ENCODE data around the gene RFC4.

RFC4 gene

DNA sequence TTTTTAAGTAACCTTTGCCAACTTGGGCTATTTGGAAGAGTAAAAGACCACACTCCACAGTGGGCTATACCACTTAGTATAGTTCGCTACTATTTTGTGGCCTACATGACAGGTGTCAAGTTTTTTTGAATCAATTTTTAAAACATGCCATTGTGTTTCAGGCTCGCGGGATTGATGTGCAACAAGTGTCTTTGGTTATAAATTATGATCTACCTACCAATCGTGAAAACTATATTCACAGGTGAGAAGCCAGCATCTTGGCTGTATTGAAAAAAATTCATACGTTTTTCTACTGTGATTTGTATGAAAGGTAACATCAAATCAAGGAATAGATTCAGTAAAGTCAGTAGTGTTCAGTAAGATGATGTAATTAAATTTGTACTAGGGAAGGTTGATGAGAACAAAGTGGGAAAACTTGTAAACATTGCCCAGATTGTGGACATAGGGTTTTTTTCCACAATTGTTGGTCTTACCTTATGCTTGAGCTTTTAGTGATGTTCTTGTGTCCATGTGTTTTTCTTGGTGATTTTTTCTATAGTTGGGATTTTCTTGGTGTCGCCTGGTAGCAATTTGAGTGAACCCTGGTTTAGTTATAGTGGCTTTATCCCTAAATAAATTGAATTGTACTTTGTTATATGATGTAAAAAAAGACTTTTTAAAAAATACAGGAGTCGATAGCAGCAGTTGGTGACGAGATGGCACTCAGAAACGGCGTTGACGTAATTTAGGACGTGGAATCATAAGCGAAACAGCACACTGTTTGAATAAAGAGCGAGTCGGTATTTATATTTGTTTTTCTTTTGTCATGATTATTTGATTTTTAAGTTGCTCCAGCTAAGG lies 18.4 kb downstream of the RFC4 start (continued):
- TF ChIP-seq ATF2 (tag by site-specific recombination; IDR thresholded peaks at IDR 0.05; ENCODE audit: low read depth): peak; percentile 80
- peak; percentile 86; the same call in 1 of the 2 replicates for TF ChIP-seq SCRT1 (tag by site-specific recombination; IDR thresholded peaks at IDR 0.05; ENCODE audit: borderline replicate concordance)
- TF ChIP-seq ZNF629 (tag by site-specific recombination; IDR thresholded peaks at IDR 0.05): peak; percentile 84
- TF ChIP-seq, protein P1, sequence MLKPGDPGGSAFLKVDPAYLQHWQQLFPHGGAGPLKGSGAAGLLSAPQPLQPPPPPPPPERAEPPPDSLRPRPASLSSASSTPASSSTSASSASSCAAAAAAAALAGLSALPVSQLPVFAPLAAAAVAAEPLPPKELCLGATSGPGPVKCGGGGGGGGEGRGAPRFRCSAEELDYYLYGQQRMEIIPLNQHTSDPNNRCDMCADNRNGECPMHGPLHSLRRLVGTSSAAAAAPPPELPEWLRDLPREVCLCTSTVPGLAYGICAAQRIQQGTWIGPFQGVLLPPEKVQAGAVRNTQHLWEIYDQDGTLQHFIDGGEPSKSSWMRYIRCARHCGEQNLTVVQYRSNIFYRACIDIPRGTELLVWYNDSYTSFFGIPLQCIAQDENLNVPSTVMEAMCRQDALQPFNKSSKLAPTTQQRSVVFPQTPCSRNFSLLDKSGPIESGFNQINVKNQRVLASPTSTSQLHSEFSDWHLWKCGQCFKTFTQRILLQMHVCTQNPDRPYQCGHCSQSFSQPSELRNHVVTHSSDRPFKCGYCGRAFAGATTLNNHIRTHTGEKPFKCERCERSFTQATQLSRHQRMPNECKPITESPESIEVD (tag by site-specific recombination; IDR thresholded peaks at IDR 0.05): peak; percentile 58
- no peak for TF ChIP-seq KLF1 (tag by site-specific recombination; IDR thresholded peaks at IDR 0.05)

DNA sequence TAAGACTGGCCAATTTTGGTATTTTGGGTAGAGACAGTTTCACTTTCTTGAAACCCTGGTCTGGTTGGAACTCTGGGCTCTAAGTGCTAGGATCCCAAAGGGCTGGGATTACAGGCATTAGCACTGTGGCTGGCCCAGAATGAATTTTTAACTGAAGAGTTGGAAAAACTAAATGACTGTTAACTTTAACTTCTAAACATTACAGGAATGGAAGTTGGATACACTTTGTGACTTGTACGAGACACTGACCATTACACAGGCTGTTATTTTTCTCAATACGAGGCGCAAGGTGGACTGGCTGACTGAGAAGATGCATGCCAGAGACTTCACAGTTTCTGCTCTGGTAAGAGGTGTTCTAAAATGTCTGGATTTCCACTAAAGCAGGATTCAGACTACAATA lies 19.4 kb downstream of the RFC4 start:
- TF ChIP-seq, protein P2, sequence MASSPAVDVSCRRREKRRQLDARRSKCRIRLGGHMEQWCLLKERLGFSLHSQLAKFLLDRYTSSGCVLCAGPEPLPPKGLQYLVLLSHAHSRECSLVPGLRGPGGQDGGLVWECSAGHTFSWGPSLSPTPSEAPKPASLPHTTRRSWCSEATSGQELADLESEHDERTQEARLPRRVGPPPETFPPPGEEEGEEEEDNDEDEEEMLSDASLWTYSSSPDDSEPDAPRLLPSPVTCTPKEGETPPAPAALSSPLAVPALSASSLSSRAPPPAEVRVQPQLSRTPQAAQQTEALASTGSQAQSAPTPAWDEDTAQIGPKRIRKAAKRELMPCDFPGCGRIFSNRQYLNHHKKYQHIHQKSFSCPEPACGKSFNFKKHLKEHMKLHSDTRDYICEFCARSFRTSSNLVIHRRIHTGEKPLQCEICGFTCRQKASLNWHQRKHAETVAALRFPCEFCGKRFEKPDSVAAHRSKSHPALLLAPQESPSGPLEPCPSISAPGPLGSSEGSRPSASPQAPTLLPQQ (tag by site-specific recombination; IDR thresholded peaks at IDR 0.05): no peak
- no peak for TF ChIP-seq SP2 (tag by site-specific recombination; IDR thresholded peaks at IDR 0.05)
- TF ChIP-seq ZNF248 (tag by site-specific recombination; IDR thresholded peaks at IDR 0.05): no peak
- TF ChIP-seq ZNF660 (tag by site-specific recombination; IDR thresholded peaks at IDR 0.05): 0 out of 2 replicates have a peak, but pooled peaks have one; percentile 15
- TF ChIP-seq, protein P3, sequence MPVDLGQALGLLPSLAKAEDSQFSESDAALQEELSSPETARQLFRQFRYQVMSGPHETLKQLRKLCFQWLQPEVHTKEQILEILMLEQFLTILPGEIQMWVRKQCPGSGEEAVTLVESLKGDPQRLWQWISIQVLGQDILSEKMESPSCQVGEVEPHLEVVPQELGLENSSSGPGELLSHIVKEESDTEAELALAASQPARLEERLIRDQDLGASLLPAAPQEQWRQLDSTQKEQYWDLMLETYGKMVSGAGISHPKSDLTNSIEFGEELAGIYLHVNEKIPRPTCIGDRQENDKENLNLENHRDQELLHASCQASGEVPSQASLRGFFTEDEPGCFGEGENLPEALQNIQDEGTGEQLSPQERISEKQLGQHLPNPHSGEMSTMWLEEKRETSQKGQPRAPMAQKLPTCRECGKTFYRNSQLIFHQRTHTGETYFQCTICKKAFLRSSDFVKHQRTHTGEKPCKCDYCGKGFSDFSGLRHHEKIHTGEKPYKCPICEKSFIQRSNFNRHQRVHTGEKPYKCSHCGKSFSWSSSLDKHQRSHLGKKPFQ (tag by site-specific recombination; IDR thresholded peaks at IDR 0.05): no peak
- CTCF ChIA-PET: no interaction called here
- Histone ChIP-seq H3K36me3 (ENCODE audit: control insufficient read depth in 2 of 2, insufficient read depth in 1 of 2, low read length in 2 of 2) (peaks cover 0 to 83% of the 10 kb centered on the region in 2 experiments; a peak in 2 of 3 replicates), H3K4me3 (ENCODE audit: low read depth, low read length) (no peak overlapping the region; the same call in 1 of the 2 replicates), H3K27ac (ENCODE audit: extremely low read depth, low read depth, low read length) (no peak overlapping the region), H3K9me3 (ENCODE audit: control insufficient read depth, insufficient read depth, low read depth, low read length) (no peaks in the 10 kb centered on the region), H3K4me1 (ENCODE audit: control insufficient read depth, insufficient read depth, low read length) (no peaks in the 10 kb centered on the region)
- POLR2A ChIA-PET: no interaction called here

- no peak for TF ChIP-seq ZNF433 (tag by site-specific recombination; IDR thresholded peaks at IDR 0.05; ENCODE audit: low read depth)
- TF ChIP-seq KLF8 (tag by site-specific recombination; IDR thresholded peaks at IDR 0.05): no peak
- TF ChIP-seq, protein P4, sequence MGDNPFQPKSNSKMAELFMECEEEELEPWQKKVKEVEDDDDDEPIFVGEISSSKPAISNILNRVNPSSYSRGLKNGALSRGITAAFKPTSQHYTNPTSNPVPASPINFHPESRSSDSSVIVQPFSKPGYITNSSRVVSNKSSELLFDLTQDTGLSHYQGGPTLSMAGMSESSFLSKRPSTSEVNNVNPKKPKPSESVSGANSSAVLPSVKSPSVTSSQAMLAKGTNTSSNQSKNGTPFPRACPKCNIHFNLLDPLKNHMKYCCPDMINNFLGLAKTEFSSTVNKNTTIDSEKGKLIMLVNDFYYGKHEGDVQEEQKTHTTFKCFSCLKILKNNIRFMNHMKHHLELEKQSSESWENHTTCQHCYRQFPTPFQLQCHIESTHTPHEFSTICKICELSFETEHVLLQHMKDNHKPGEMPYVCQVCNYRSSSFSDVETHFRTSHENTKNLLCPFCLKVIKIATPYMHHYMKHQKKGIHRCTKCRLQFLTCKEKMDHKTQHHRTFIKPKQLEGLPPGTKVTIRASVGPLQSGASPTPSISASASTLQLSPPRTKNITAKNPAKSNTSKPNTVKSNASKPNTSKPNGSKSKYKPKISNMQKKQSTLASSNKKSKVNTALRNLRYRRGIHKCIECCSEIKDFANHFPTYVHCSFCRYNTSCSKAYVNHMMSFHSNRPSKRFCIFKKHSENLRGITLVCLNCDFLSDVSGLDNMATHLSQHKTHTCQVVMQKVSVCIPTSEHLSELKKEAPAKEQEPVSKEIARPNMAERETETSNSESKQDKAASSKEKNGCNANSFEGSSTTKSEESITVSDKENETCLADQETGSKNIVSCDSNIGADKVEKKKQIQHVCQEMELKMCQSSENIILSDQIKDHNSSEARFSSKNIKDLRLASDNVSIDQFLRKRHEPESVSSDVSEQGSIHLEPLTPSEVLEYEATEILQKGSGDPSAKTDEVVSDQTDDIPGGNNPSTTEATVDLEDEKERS (tag by site-specific recombination; IDR thresholded peaks at IDR 0.05): no peak
- no peak for TF ChIP-seq OVOL3 (tag by site-specific recombination; IDR thresholded peaks at IDR 0.05)
- TF ChIP-seq ZNF211 (tag by site-specific recombination; IDR thresholded peaks at IDR 0.05; ENCODE audit: low read depth): no peak
- TF ChIP-seq ZNF544 (tag by site-specific recombination; IDR thresholded peaks at IDR 0.05): no peak
- TF ChIP-seq OSR2 (tag by site-specific recombination; IDR thresholded peaks at IDR 0.05): no peak
- no peak for TF ChIP-seq KLF10 (tag by site-specific recombination; IDR thresholded peaks at IDR 0.05)
- TF ChIP-seq, protein P5, sequence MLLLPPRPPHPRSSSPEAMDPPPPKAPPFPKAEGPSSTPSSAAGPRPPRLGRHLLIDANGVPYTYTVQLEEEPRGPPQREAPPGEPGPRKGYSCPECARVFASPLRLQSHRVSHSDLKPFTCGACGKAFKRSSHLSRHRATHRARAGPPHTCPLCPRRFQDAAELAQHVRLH (tag by site-specific recombination; IDR thresholded peaks at IDR 0.05): no peak
- no peak for TF ChIP-seq ZNF629 (tag by site-specific recombination; IDR thresholded peaks at IDR 0.05)
- Histone ChIP-seq H3K9me3 (ENCODE audit: control insufficient read depth, insufficient read depth, low read depth, low read length) (no peaks in the 10 kb centered on the region), H3K4me3 (ENCODE audit: low read depth, low read length) (peak overlapping the region; percentile 100), H3K4me1 (ENCODE audit: control insufficient read depth, insufficient read depth, low read length) (no peaks in the 10 kb centered on the region), H3K27ac (ENCODE audit: extremely low read depth, low read depth, low read length) (no peak overlapping the region), H3K36me3 (ENCODE audit: control insufficient read depth in 2 of 2, insufficient read depth in 1 of 2, low read length in 2 of 2) (peaks cover 0 to 69% of the 10 kb centered on the region in 2 experiments; a peak in 2 of 3 replicates)
- ChIA-PET POLR2A (interaction anchor here (1.0 to 4.2 kb wide), 2 partner anchors 37 to 215 kb away, joined by 3 to 33 read pairs; partner anchors contain the start of gene DNAJB11), CTCF (interaction anchor here (1.3 kb wide), 1 partner anchor 168 kb away, joined by 3 read pairs; no protein-coding TSS in a partner anchor)
Measured at GRCh38 chr3:186785495-186786018, 20.7 kb downstream of the RFC4 start.

Measured in HEK293 (cell line).